NCI-H1092 (cell line): ENCODE measurements around the gene DDR2.

ENCODE experiments used
- DNase-seq: peaks from one replicate; lab custom pipeline; 2025; lab: John Stamatoyannopoulos, UW

Gene DDR2

DNA sequence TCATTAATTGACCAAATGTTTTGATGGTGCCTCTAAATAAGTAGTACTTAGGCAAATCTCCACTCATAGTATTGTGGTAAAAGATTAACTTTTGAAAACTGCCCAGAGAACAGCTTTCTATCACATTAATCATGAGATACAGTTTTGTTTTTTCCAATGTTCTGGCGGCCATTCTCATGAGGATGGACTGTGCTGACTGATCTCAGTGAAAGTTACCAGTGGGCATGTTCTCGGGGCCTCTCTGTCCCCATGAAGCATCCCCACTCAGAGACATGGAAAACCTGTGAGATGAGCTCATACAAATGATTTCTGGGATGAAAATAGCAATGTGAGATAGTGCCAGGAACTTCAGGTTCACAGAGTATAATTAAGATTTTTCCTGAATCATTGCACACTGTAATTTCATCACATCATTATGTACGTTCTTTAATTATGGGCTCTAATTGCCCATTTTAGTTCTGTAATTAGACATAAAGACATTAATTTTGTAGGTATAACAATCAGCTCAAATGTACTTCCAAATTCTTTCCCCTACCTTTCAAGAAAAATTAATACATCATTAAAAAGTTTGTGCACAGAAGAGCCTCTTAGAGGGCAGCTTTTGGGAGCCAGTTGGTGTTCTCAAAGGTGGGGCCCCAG lies 40.5 kb downstream of the DDR2 start:
- no peak for DNase-seq

GRCh38 chr1:162674034-162674608 lies 41.9 kb downstream of the DDR2 start:
- no peak for DNase-seq

DNA sequence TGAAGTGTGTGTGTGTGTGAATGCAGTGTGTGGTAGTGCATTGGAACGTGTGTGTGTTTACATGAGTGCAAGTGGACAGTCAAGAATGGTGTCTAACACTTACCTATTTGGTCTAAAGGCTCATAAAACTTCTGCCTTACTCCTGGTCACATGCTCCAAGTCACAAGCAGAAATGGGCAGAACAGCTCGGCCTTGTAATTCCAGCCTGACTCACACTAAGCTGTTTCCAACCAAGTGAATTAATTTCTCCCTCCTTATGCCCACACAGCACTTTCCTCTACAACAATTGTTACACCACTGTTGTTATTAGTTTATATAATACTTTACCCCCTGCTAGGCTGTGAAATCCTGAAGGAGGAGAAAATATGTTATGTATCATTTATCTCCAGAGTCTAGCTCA lies 43.8 kb downstream of the DDR2 start:
- DNase-seq, result no peak

DNA sequence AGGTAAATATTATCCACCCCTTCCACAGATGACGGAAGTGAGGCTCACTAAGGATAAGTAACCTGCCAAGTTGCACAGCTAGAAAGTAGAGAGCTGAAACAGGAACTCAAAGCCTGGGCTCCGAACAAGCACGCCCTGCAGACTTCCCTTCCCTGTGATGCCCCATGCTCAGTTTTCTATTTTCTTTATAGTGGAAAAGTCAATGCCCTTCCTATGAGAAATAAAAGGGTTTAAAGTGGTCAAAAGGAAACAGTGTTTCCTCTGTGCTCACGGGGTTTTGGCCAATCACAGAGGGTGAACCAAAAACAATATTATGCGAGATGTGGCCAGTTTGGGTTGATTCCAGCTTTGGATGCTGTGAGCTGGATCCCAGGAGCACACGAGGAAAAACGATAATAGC lies 44.5 kb downstream of the DDR2 start:
- no peak for DNase-seq

DNA sequence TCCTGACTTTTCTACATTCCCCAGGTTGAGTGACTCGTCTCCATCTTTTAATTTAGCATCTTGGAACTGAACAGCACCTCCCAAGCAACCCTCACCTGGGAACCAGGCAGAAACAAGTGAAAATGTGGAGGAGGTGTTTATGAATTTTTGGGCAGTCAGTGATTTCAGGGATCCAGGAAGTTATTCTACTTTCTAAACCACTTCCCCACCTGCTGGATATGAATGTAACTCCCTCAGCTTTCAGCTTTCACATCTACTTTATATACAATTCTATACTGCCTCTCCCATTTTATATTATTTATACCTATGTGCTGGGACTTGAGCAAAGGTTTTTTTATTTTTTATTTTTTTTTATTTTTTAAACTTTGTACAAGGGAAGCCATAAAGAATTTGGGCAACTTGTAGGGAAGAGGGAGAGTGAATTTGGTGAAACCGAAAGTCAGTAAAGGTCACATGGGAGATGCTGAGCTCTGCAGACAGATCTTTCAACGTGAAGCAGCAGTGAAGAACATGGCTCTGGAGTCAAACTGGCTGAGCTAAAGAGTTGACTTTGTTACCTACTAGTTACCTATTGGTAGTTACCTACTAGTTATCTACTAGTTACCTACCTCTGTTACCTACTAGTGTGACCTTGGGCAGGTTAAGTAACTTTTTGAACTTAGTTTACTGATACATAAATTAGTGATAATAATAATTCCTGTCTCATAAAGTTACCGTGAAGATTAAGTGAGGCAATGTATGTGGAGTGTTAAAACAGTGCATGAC lies 45.5 kb downstream of the DDR2 start:
- no peak for DNase-seq

DNA sequence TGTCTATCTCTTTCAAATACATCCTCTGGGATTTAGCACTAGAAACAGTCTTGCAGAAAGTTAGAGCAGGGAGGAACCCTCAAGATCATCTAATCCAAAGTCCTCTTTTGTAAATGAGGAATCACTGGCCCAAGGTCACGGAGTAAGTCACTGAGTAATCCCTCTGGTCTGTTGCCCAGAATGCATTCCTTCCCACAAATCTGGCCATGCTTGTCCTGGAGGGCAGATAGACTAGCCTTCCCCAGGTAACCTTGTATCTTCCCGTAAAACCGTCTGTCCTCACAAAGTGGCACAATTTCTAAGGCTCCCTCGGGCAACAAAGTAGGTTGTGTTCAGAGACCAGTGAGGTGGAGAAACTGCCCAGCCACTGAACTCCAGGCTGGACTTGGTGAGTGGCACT lies 46.2 kb downstream of the DDR2 start:
- no peak for DNase-seq

DNA sequence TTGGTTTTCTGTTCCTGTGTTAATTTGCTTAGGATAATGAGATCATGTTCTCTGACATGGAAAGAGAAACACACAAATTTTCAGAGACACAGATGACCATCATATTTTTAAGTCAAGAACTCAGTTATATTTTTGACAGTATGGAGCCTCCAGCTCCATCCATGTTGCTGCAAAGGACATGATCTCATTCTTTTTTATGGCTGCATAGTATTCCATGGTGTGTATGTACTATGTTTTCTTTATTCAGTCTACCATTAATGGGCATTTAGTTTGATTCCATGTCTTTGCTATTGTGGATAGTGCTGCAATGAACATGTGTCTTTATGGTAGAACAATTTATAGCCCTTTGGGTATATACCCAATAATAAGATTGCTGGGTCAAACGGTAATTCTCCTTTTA lies 47.0 kb downstream of the DDR2 start:
- DNase-seq, result no peak

DNA sequence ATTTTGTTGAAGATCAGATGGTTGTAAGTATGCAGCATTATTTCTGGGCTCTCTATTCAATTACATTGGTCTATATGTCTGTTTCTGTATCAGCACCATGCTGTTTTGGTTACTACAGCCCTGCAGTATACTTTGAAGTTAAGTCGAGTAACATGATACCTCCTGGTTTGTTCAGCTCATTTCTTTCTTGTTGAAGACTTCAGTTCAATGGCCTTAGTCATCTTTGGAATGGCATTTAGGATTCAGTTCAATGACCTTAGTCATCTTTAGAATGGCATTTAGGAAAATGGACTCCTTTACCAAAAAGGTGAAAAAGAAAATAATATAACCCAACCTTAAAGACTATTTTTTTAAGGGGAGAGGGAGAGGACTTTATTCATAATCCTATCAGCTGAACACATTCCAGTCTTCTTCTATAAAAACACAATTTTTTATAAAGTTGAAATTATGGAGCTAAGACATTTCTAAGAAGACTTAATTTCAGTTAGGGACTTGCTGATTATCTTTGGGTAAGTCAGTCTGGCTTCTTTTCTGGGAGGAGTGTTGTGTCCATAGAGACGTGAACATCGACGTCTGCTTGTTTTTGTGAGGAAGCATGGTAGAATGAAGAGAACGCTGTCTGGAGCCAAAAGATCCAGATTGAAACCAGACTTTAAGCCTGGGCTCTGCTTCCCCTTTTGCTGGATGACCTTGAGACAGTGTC lies 48.3 kb downstream of the DDR2 start:
- DNase-seq, result no peak

- DNase-seq, result no peak
These were observed 48.8 kb downstream of the DDR2 start for GRCh38 chr1:162681122-162681436.

- no peak for DNase-seq
These were observed 49.8 kb downstream of the DDR2 start for GRCh38 chr1:162682013-162682419.

DNA sequence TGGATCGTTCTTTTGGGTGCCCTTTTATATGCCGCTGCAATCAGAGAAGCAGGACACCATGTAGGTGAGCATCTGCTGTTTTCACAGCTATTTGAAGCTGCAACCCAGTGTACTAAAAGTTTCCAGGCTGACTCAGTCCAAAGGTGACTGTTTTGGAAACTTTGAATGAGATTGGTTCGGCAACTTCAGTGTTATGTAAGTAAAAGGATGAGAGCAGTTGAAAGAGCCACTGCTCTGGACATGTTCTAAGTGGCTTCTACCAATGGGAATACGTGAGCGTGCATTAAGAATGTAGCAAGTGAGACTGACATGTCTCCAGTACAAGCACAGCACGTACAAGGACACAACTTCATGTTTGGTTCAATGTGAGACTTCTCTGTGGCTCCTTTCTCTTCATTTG lies 55.6 kb downstream of the DDR2 start:
- no peak for DNase-seq

- no peak for DNase-seq
These were observed 56.3 kb downstream of the DDR2 start for GRCh38 chr1:162688521-162688920.

GRCh38 chr1:162688931-162689330 lies 56.7 kb downstream of the DDR2 start:
- DNase-seq, result no peak

- DNase-seq, result no peak
These were observed 57.7 kb downstream of the DDR2 start for GRCh38 chr1:162689745-162690671.

GRCh38 chr1:162690672-162691434 lies 58.6 kb downstream of the DDR2 start:
- no peak for DNase-seq

- DNase-seq, result no peak
These were observed 59.8 kb downstream of the DDR2 start for GRCh38 chr1:162691999-162692575.

- DNase-seq, result no peak
These were observed 62.6 kb downstream of the DDR2 start for GRCh38 chr1:162694911-162695310.

- DNase-seq, result no peak
These were observed 63.4 kb downstream of the DDR2 start for GRCh38 chr1:162695687-162696086.

DNA sequence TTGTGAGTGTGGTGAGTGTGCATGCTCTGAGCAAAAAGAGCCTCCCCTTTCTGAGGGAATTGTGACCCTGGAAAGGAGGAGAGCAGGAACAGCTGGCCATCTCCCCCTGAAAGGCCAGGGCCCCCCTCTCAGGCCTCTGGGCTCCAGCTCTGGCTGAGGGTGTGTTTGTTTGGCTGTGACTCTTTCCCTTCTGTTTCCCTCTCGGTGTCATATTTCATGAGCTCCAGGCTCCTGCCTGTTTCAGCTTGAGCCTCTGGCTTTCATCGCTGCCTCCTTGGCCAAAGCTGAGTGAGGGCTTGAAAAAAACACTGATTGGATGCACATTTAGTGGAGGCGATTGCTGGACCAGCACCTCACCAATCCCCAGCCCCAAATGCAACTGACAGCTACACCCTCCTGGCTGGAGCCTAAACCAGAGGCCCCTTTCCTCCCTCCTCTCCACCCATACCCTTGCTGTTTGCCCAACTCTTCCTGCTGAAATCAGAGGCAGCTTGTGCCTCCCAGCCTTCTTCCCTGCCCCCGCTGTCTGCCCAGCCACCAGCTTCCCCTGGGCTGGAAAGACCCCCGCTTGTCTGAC lies 64.1 kb downstream of the DDR2 start:
- peak; percentile 98 for DNase-seq

DNA sequence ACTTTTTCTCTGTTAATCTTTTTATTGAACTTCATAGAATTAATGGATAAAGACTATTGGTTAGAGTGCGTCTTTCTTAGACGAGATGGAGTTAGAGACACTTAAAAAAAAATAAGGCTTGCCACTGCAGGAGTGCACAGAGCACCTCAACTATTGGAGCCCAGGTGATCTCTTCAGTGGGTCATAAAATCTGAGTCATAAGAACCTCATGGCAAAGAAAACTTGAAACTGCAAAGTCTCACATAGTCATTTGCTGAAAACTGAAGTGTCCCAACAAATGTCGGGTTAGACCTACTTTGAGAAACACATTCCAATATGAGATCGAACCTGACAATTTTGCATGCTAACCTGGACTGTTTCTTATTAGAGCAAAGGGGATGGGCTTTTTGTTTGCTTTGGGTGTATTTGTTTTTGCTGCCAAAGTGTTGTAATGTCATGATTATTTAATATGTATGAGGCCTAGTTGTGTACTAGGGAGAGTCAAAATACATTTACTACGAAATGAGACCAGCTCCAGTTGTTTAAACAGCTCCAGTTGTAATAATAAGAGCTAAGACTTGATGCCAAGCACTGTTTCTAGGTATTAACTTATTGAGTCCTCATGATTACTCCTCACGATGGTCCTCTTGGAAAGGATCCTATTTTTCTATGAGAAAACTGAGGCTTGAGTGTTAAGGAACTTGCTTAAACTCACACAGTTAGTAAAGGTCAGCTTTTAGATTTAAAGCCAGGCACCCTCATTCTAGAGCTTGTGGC lies 65.1 kb downstream of the DDR2 start:
- no peak for DNase-seq
